ENCODE measurements around the gene GJD3. TPM values are rescaled to one million over a fixed set of nuclear protein-coding genes. Genes with fewer than 3 reads are reported as not detected.
A peak's percentile ranks its signal among the peaks of the same experiment; 100 is the strongest.

Gene GJD3
- total and polyA plus RNA-seq, 9 of the 15 experiments (the other 6 are each of a cell fraction or from before 2014, with no cell fraction given), result 0.17 to 0.38 TPM; not detected in 7

- no peak for TF ChIP-seq ILK (tag; IDR thresholded peaks at IDR 0.05; ENCODE audit: borderline replicate concordance, low read depth)
Observed at GRCh38 chr17:40315678-40316570, 48.6 kb downstream of the GJD3 start (continued).

GRCh38 chr17:40315206-40315605, 49.3 kb downstream of the GJD3 start:
- H3K4me3 ChIP-seq, result no peak overlapping the region
- H3K36me3 ChIP-seq (ENCODE audit: control insufficient read depth, insufficient read depth, low read length), result no peaks in the 10 kb centered on the region
- no peaks in the 10 kb centered on the region for H4K20me1 ChIP-seq (replicated peaks; ENCODE audit: control insufficient read depth, insufficient read depth, low read length)
- no peak for TF ChIP-seq BRD4 (IDR thresholded peaks at IDR 0.05)
- no peak for TF ChIP-seq KLF6 (CRISPR knock-in tag; IDR thresholded peaks at IDR 0.05; ENCODE audit: borderline replicate concordance)
- peak; percentile 37 to 60; a peak in 3 of 4 replicates for TF ChIP-seq KDM1A (IDR thresholded peaks at IDR 0.05)
- TF ChIP-seq NFE2 (IDR thresholded peaks at IDR 0.05; ENCODE audit: low read depth), result no peak
- no peak for TF ChIP-seq SP1 (CRISPR knock-in tag; IDR thresholded peaks at IDR 0.05)
- TF ChIP-seq HDAC3 (IDR thresholded peaks at IDR 0.05; ENCODE audit: borderline replicate concordance, partially characterized antibody), result no peak
- peak; percentile 28 for TF ChIP-seq CHD4 (IDR thresholded peaks at IDR 0.05; ENCODE audit: insufficient read depth, insufficient replicate concordance, low read depth, low read length, poor library complexity, severe bottlenecking)
- TF ChIP-seq HDAC1 (IDR thresholded peaks at IDR 0.05), result 0 out of 4 replicates have a peak, but pooled peaks of 1 of the 2 experiments have one; percentile 13
- peak; percentile 92 for TF ChIP-seq ZNF121 (CRISPR knock-in tag; conservative IDR thresholded peaks at IDR 0.05)
- TF ChIP-seq KDM2B (CRISPR knock-in tag; IDR thresholded peaks at IDR 0.05), result no peak
- TF ChIP-seq ZNF766 (CRISPR knock-in tag; conservative IDR thresholded peaks at IDR 0.05), result no peak
- no peak for TF ChIP-seq PHTF2 (CRISPR knock-in tag; IDR thresholded peaks at IDR 0.05)
- TF ChIP-seq RBM25 (IDR thresholded peaks at IDR 0.05; ENCODE audit: low read depth, low read length, severe bottlenecking), result peak; percentile 87
- TF ChIP-seq HNRNPLL (IDR thresholded peaks at IDR 0.05; ENCODE audit: low read depth, low read length, poor library complexity, severe bottlenecking), result no peak
- TF ChIP-seq STAG1 (CRISPR knock-in tag; IDR thresholded peaks at IDR 0.05; ENCODE audit: borderline replicate concordance), result no peak
- peak; percentile 87 for TF ChIP-seq BCOR (IDR thresholded peaks at IDR 0.05)
- intact Hi-C loops (cut with micrococcal nuclease) (no loop called here), in situ Hi-C loops (cut with MboI) (no loop called here)
- no peaks in the 10 kb centered on the region for H3K27me3 ChIP-seq (ENCODE audit: control insufficient read depth in 2 of 2, insufficient read depth in 2 of 2, low read length in 2 of 2)
- no peaks in the 10 kb centered on the region for H3K9me1 ChIP-seq (ENCODE audit: control insufficient read depth, insufficient read depth, low read length)
- FAIRE-seq (peak; percentile 74), DNase-seq (ENCODE audit: extremely low read depth in 1 of 4, low spot score in 3 of 4) (no peak), ATAC-seq (no peak)
- peaks cover 22% of the 10 kb centered on the region for H3K79me2 ChIP-seq (ENCODE audit: control insufficient read depth, insufficient read depth, low read length)
- H3K9ac ChIP-seq (ENCODE audit: insufficient read depth in 1 of 2, low read depth in 2 of 2, low read length in 2 of 2), result no peak overlapping the region
- no peak overlapping the region; the same call in 2 of the 3 replicates for H3K27ac ChIP-seq (ENCODE audit: extremely low read depth, low read depth, low read length)
- WGBS (ENCODE audit: insufficient coverage, low coverage, missing lambda C conversion rate), result 66% methylated on average over 3 of the region's 3 CpGs
- ChIA-PET POLR2A (interaction anchor here (0.6 to 0.9 kb wide), 4 partner anchors 12 to 761 kb away, joined by 3 to 4 read pairs (median 3); no protein-coding TSS in a partner anchor), CTCF (ENCODE audit: low intra/inter-chr PET ratio) (no interaction called here)
- peak overlapping the region; percentile 54; the same call in 1 of the 2 replicates for H2AFZ ChIP-seq (ENCODE audit: low read depth, low read length)
- no TSS peak for BruUV-seq (replicated peaks)
- peak overlapping the region; percentile 13; the same call in 1 of the 2 replicates for H3K4me2 ChIP-seq (ENCODE audit: insufficient read depth, low read length)
- H3K9me3 ChIP-seq (replicated peaks; ENCODE audit: control insufficient read depth, insufficient read depth, low read depth, low read length), result no peaks in the 10 kb centered on the region
- H3K4me1 ChIP-seq (replicated peaks in 1 of 2; ENCODE audit: control insufficient read depth in 2 of 2, insufficient read depth in 2 of 2, low read length in 2 of 2), result peaks cover 34 to 55% of the 10 kb centered on the region in 2 experiments

Measured in K562 (cell line).